ENCODE measurements around the gene ACSM2A.

DNA sequence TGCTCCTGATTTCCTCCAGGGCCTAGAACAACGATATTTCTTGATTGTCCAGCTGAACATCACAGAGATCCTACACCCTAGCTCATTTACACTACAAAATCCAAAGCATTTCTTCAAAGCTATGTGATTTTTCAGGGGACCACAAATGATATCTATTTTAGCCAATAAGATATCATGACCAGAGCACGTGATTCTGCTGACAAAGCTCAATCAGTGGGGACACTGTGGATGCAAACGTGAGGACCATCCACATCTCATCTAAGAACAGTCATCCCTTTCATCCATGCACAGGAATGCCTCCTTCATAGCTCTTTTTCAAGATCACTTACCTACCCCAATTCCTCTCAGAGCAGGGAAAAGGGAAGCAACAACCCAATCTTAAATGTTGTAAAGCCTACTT is 67.9 kb downstream of the ACSM2A start:
- no peak for TF ChIP-seq POLR2A (IDR thresholded peaks at IDR 0.05; ENCODE audit: low read length)
- no peak for TF ChIP-seq GATA1 (IDR thresholded peaks at IDR 0.05; ENCODE audit: low read depth, low read length)
